CD4-positive, alpha-beta T cell (primary cell): ENCODE measurements around the gene VIT. TPM values are rescaled to one million over a fixed set of nuclear protein-coding genes. Genes with fewer than 3 reads are reported as not detected.

ENCODE experiments used
- ATAC-seq: fragments of 200-7000 bp; cut with Tn5 transposase; one replicate; pipeline ENCODE4 v1.10.0; 2022; ENCODE audit warnings: mild to moderate bottlenecking; ENCODE audit not compliant: poor library complexity
- CTCF ChIA-PET: fragments of 350-600 bp; sonication (Branson Sonifier 250); formaldehyde crosslinking; loops from one replicate; lab custom pipeline; 2021; ENCODE audit warnings: antibody characterized with exemption, inconsistent platforms; lab: Charles Lee
- POLR2A ChIA-PET: fragments of 350-600 bp; sonication (Branson Sonifier 250); formaldehyde crosslinking; loops from one replicate; lab custom pipeline; 2021; ENCODE audit warnings: antibody characterized with exemption, inconsistent platforms; lab: Charles Lee
- DNase-seq, 14 experiments: peaks; one replicate each; pipeline ENCODE4 v3.0.0-alpha.2; 2013 to 2020; ENCODE audit warnings: mixed read lengths in 2 of 14
- H3K27ac ChIP-seq, 2 donors: one replicate each; pipeline versions ENCODE4 v1.5.1 to v1.7.0; 2013; ENCODE audit warnings: low read length in 2 of 2, low read depth in 1 of 2, mild to moderate bottlenecking in 1 of 2
- H3K27me3 ChIP-seq, 2 experiments: 1 replicate in 1 of 2; 2 replicates in 1 of 2; pipeline versions ENCODE4 v1.6.1 to v1.7.0; 2013; ENCODE audit warnings: low read length in 2 of 2, control low read depth in 1 of 2, mild to moderate bottlenecking in 1 of 2, moderate library complexity in 1 of 2; ENCODE audit not compliant: insufficient read depth in 2 of 2, control insufficient read depth in 1 of 2
- H3K36me3 ChIP-seq: one replicate; pipeline ENCODE4 v1.6.1; 2013; ENCODE audit warnings: low read length, control low read depth; ENCODE audit not compliant: insufficient read depth
- H3K4me1 ChIP-seq: one replicate; pipeline ENCODE4 v1.6.1; 2013; ENCODE audit warnings: low read length, control low read depth; ENCODE audit not compliant: insufficient read depth
- H3K4me3 ChIP-seq: one replicate; pipeline ENCODE4 v1.5.1; 2013; ENCODE audit warnings: mild to moderate bottlenecking, low read length, moderate library complexity
- H3K9me3 ChIP-seq, 2 experiments: 1 replicate in 1 of 2; 2 replicates in 1 of 2; pipeline versions ENCODE4 v1.6.1 to v1.7.0; 2013; ENCODE audit warnings: low read length in 2 of 2, mild to moderate bottlenecking in 2 of 2, control low read depth in 1 of 2, moderate library complexity in 1 of 2; ENCODE audit not compliant: control insufficient read depth in 1 of 2, insufficient read depth in 1 of 2
- H3K27ac Mint-ChIP-seq: one replicate; pipeline ENCODE4 v1.8.0; 2020; ENCODE audit warnings: mixed read lengths
- H3K27me3 Mint-ChIP-seq: one replicate; pipeline ENCODE4 v1.8.0; 2021; ENCODE audit warnings: mixed read lengths
- H3K36me3 Mint-ChIP-seq: one replicate; pipeline ENCODE4 v1.8.0; 2021; ENCODE audit warnings: low read depth, mixed read lengths
- H3K4me1 Mint-ChIP-seq: one replicate; pipeline ENCODE4 v1.8.0; 2021; ENCODE audit warnings: low read depth, mixed read lengths
- H3K4me3 Mint-ChIP-seq: one replicate; pipeline ENCODE4 v1.8.0; 2020; ENCODE audit warnings: mild to moderate bottlenecking, mixed read lengths
- H3K9me3 Mint-ChIP-seq: one replicate; pipeline ENCODE4 v1.8.0; 2020; ENCODE audit warnings: mixed read lengths
- CTCF ChIP-seq: fragments of 200-600 bp; IDR thresholded peaks from one replicate; pipeline ENCODE4 v1.8.0; 2022; ENCODE audit warnings: antibody characterized with exemption, mild to moderate bottlenecking
- intact Hi-C, 2 experiments: fragments of 100-400 bp; cut with DNase I in 1 of 2; cut with micrococcal nuclease in 1 of 2; formaldehyde crosslinking; loops; one replicate each; pipeline versions ENCODE4 v1.15.1 to v1.9.0; 2023 to 2025; cut with DNase I, micrococcal nuclease
- total RNA-seq, 174 experiments: library from RNA in 2 of 174; stranded (reverse) in 2 of 174; gene quantifications; one replicate each; pipeline ENCODE4 v1.2.3 and lab custom pipeline; 2021 to 2026

The VIT gene
- total RNA-seq, 2 experiments from 2014 or later = not detected

GRCh38 chr2:36732673-36733036 lies 36.1 kb downstream of the VIT start:
- H3K4me3 Mint-ChIP-seq = no peak overlapping the region
- no peaks in the 10 kb centered on the region for H3K36me3 Mint-ChIP-seq
- peaks cover 0 to 2% of the 10 kb centered on the region in 2 experiments for H3K27me3 ChIP-seq
- ATAC-seq (no peak), DNase-seq (no peak)
- no peak overlapping the region for H3K27ac ChIP-seq
- H3K4me1 ChIP-seq = no peaks in the 10 kb centered on the region
- intact Hi-C loops = no loop called here
- H3K27ac Mint-ChIP-seq = no peak overlapping the region
- ChIA-PET CTCF (no interaction called here), POLR2A (no interaction called here)
- no peaks in the 10 kb centered on the region for H3K9me3 Mint-ChIP-seq
- no peaks in the 10 kb centered on the region for H3K4me1 Mint-ChIP-seq
- H3K4me3 ChIP-seq = no peak overlapping the region
- no peaks in the 10 kb centered on the region for H3K36me3 ChIP-seq
- H3K27me3 Mint-ChIP-seq = no peaks in the 10 kb centered on the region
- peaks cover 0 to 4% of the 10 kb centered on the region in 2 experiments for H3K9me3 ChIP-seq
- no peak for TF ChIP-seq CTCF

GRCh38 chr2:36733215-36733614 lies 36.7 kb downstream of the VIT start:
- CTCF ChIA-PET = no interaction called here
- POLR2A ChIA-PET = no interaction called here
- peaks cover 0 to 7% of the 10 kb centered on the region in 2 experiments for H3K27me3 ChIP-seq
- Mint-ChIP-seq H3K4me3 (no peak overlapping the region), H3K27me3 (no peaks in the 10 kb centered on the region), H3K36me3 (no peaks in the 10 kb centered on the region), H3K4me1 (no peaks in the 10 kb centered on the region), H3K9me3 (no peaks in the 10 kb centered on the region), H3K27ac (no peak overlapping the region)
- intact Hi-C loops = no loop called here
- ATAC-seq (no peak), DNase-seq (no peak)
- H3K9me3 ChIP-seq = peaks cover 0 to 4% of the 10 kb centered on the region in 2 experiments
- no peaks in the 10 kb centered on the region for H3K36me3 ChIP-seq
- no peak for TF ChIP-seq CTCF
- H3K27ac ChIP-seq = no peak overlapping the region
- H3K4me3 ChIP-seq = no peak overlapping the region
- no peaks in the 10 kb centered on the region for H3K4me1 ChIP-seq

- intact Hi-C loops = no loop called here
- CTCF ChIA-PET = no interaction called here
- no peak overlapping the region for H3K27ac ChIP-seq
- H3K27me3 ChIP-seq = peaks cover 0 to 8% of the 10 kb centered on the region in 2 experiments
- H3K27ac Mint-ChIP-seq = no peak overlapping the region
- H3K27me3 Mint-ChIP-seq = peaks cover 6% of the 10 kb centered on the region
- H3K4me1 ChIP-seq = no peaks in the 10 kb centered on the region
- ATAC-seq (no peak), DNase-seq (no peak)
- H3K4me3 ChIP-seq = no peak overlapping the region
- no peak for TF ChIP-seq CTCF
- no peaks in the 10 kb centered on the region for H3K4me1 Mint-ChIP-seq
- H3K36me3 ChIP-seq = no peaks in the 10 kb centered on the region
- H3K4me3 Mint-ChIP-seq = no peak overlapping the region
- peaks cover 0 to 4% of the 10 kb centered on the region in 2 experiments for H3K9me3 ChIP-seq
- H3K36me3 Mint-ChIP-seq = no peaks in the 10 kb centered on the region
- POLR2A ChIA-PET = no interaction called here
- H3K9me3 Mint-ChIP-seq = no peaks in the 10 kb centered on the region
Measured at GRCh38 chr2:36734304-36734703, 37.8 kb downstream of the VIT start.
